SH-SY5Y (cell line): Measurements from ENCODE around the gene CAPN1.

Experiments
- GATA2 ChIP-seq: IDR thresholded peaks from 2 replicates; pipeline ENCODE4 v1.6.1; 2011; ENCODE audit warnings: mild to moderate bottlenecking, low read depth, low read length
- GATA3 ChIP-seq: IDR thresholded peaks from 2 replicates; pipeline ENCODE4 v1.6.1; 2011; ENCODE audit warnings: low read depth, mild to moderate bottlenecking, low read length, moderate library complexity

- TF ChIP-seq GATA3 (no peak), GATA2 (no peak)
Measured at GRCh38 chr11:65167656-65168055, 14.1 kb upstream of the CAPN1 start.
